Left forelimb (tissue), 1 donor: Measurements from ENCODE around the gene TCP11L1.
"Not testable (repeated sequence)": the region's sequence is repeated elsewhere in the genome, so short reads cannot be mapped to it uniquely, and the experiment has no call there.

ENCODE experiments used
- DNase-seq: peaks from one replicate; pipeline ENCODE4 v3.0.0-alpha.2; 2018; ENCODE audit warnings: low spot score

Gene TCP11L1

GRCh38 chr11:33029218-33029617, 10.2 kb upstream of the TCP11L1 start:
- not testable (repeated sequence) for DNase-seq

GRCh38 chr11:33033493-33033892, 5.9 kb upstream of the TCP11L1 start:
- DNase-seq: no peak

DNA sequence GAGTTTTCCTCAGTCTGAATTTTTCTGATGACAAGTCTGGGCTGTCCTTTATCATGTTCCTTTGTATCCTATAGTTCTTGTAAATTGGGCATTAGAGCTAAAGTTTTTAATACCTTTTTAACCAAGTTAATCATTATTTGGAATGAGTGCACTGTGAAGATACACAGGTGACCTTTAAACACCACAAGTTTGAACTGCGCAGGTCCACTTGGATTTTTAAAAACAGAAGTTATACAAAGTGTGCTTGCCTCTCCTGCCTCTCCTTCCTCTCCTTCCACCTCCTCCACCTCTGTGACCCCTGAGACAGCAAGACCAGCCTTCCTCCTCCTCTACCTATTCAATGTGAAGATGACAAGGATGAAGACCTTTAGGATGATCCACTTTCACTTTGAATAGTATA, 4.4 kb upstream of the TCP11L1 start:
- DNase-seq: no peak

GRCh38 chr11:33040033-33040861, 875 bp downstream of the TCP11L1 start:
- DNase-seq: no peak

- DNase-seq: no peak
Observed at GRCh38 chr11:33040862-33041453, 1.6 kb downstream of the TCP11L1 start.

DNA sequence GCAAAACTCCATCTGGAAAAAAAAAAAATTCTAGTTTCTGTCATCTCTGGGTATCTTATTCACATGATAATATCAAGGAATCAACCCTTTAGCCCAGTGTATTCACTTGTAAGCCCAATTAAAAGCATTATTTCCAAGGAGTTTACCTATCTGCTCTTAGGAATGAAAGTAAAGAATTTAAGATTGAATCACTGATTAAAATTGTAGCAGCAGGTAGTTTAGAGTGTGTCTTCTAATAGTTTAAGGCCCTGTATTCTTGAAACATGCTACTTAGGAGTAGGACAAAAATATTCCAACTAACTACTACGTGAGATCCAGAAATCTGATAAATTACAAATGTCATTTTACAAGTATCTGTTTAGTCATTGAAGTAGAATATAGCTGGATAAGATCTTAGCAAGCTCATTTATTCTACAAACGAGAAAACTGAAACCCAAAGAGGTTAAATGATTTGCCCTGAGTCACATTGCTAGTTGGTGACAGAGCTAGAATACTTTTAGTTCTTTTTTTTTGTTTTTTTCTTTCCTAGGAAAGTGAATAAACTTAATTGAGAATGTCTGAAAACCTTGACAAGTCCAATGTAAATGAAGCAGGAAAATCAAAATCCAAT, 4.0 kb downstream of the TCP11L1 start:
- no peak for DNase-seq

DNA sequence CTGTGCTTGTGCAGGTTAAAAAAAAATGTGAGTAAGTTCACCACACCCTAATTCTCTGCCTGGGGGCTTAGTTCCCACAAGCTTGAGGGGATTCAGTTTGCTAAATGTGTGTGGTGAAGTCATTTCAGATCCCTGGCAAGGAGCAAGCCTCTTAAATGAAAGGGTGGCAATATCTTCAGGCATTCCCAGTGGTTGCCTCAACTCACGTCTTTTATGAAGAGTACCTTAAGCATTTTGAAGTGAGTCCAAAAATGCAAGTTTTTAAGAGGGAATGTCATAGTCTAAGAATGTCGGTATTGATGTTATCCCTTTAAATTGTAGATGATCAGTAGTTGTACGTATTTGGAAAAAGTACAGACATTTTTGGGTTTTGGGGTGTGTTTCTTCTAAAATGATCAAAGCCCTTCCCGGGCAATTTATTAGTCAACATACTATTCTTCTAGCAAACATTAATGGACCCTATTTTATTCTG, 4.9 kb downstream of the TCP11L1 start:
- DNase-seq: no peak

- no peak for DNase-seq
Observed at GRCh38 chr11:33045551-33046255, 6.3 kb downstream of the TCP11L1 start.

- DNase-seq: not testable (repeated sequence)
Observed at GRCh38 chr11:33048701-33049100, 9.3 kb downstream of the TCP11L1 start.

- not testable (repeated sequence) for DNase-seq
Observed at GRCh38 chr11:33049565-33050408, 10.4 kb downstream of the TCP11L1 start.

- no peak for DNase-seq
Observed at GRCh38 chr11:33052231-33052630, 12.9 kb downstream of the TCP11L1 start.

DNA sequence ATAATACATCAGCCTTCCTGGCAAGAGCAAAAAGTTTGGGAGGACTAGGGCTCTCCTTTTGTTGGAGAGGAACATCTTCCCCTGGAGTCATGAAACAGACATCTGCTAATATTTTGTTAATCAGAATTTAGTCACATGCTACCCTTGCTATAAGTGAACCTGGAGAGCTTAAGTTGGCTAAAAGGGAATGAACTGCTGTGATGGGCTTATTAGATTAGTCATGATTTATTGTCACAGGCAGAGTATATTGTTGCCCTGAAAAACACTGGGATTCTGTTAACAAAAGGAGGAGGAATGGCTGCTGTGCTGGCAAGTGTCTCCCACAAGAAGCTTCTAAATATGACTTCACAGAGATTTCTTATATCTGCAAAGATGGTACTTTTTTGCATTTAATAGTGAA, 16.0 kb downstream of the TCP11L1 start:
- DNase-seq: no peak

DNA sequence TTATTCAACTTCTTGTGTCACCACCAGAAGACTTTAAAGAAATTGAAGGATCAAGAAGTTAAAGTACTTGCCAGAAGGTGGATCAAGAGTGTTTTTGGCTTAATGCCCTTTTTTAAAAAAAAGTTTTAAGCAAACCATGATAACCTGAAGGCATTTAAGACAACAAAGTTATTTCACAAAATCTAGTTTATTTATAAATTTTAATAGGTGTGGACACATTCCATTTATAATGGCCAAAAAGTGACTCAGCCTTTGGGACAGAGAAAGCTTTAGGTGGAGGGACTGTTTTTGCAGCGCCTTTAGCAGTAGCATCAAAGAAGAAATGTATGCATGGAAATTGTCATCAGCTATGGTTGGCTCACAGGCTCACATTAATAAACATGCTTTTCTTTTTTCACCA, 17.9 kb downstream of the TCP11L1 start:
- DNase-seq: no peak

- no peak for DNase-seq
Observed at GRCh38 chr11:33059331-33060007, 20.1 kb downstream of the TCP11L1 start.

GRCh38 chr11:33060271-33060670, 20.9 kb downstream of the TCP11L1 start:
- no peak for DNase-seq

- no peak for DNase-seq
Observed at GRCh38 chr11:33062137-33062536, 22.8 kb downstream of the TCP11L1 start.

DNA sequence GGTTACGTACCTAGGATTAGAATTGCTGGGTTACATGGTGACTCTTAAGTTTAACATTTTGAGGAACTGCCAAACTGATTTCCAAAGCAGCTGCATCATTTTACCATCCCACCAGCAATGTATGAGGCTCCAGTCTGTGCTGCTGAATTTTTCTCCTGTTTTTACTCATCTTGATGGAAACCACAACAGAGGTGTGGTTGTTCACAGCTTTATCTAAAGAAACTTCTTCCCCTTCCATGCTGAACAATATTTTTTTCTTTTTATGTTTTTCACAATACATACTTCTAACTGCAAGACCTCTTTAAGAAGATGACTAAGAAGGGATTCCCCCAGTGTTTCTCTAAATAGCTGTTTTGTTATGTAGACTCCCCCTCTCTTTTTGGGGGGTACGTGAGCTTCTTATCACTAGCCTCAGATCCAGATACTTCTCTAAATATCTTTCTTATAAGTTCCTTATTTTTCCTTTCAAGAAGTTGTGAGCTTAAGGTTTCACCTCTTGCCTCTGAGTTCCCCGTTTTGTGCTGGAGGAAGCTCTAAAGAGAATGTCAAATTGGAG, 24.0 kb downstream of the TCP11L1 start:
- no peak for DNase-seq

- DNase-seq: no peak
Observed at GRCh38 chr11:33064033-33064825, 24.9 kb downstream of the TCP11L1 start.

DNA sequence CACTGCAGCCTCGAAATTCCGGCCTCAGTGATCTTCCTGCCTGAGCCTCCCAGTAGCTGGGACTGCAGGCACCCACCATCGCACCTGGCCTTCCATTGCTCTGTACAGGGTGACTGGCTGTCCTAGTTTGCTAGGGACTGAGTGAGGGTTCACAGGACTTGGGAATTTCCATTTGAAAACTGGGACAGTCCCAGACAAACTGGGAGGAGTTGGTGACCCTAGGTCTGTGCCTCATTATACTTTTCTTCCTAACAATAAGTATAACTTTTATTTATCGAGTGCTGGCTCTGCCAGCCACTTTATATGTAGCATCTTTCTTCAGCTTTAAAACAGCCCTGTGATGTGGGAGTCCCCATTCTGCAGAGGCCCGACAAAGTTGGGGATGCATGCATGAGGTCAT, 25.5 kb downstream of the TCP11L1 start:
- no peak for DNase-seq
